Esophagus muscularis mucosa (tissue), 4 donors: ENCODE results near the gene ARL15. TPM values are rescaled to one million over a fixed set of nuclear protein-coding genes. Genes with fewer than 3 reads are reported as not detected.

ENCODE experiments used
- DNase-seq: peaks from one replicate; pipeline ENCODE4 v3.0.0-alpha.2; 2017; ENCODE audit errors: extremely low spot score
- H3K27ac ChIP-seq, 4 donors: fragments of 200-600 bp; sonication (generic); replicated peaks in 1 of 4; 1 replicate in 3 of 4; 2 replicates in 1 of 4; pipeline ENCODE4 v1.5.1; 2016 to 2019; ENCODE audit warnings: mild to moderate bottlenecking in 1 of 4
- H3K27me3 ChIP-seq, 4 donors: fragments of 200-600 bp; sonication (generic); one replicate each; pipeline versions ENCODE4 v1.5.1 to v1.6.0; 2016 to 2019
- H3K36me3 ChIP-seq, 4 donors: fragments of 200-600 bp; sonication (generic); one replicate each; pipeline ENCODE4 v1.5.1; 2016 to 2019
- H3K4me1 ChIP-seq, 4 donors: fragments of 200-600 bp; sonication (generic); one replicate each; pipeline ENCODE4 v1.5.1; 2016 to 2019
- H3K4me3 ChIP-seq, 4 donors: fragments of 200-600 bp; sonication (generic); 1 replicate in 2 of 4; 2 replicates in 2 of 4; pipeline ENCODE4 v1.5.1; 2016 to 2019; ENCODE audit warnings: mild to moderate bottlenecking in 4 of 4, moderate library complexity in 1 of 4
- H3K9me3 ChIP-seq, 4 donors: fragments of 200-600 bp; sonication (generic); 1 replicate in 3 of 4; 2 replicates in 1 of 4; pipeline ENCODE4 v1.5.1; 2016 to 2019
- EP300 ChIP-seq: sonication (generic); formaldehyde crosslinking; IDR thresholded peaks from one replicate; pipeline ENCODE4 v1.6.1; 2017; ENCODE audit warnings: antibody characterized with exemption
- POLR2A ChIP-seq: fragments of 450-650 bp; IDR thresholded peaks from one replicate; pipeline ENCODE4 v1.6.1; 2017; ENCODE audit warnings: antibody characterized with exemption, moderate library complexity, mild to moderate bottlenecking, low read depth
- POLR2AphosphoS5 ChIP-seq, 2 donors: sonication (generic); formaldehyde crosslinking; IDR thresholded peaks; one replicate each; pipeline ENCODE4 v1.6.1; 2017; ENCODE audit warnings: antibody characterized with exemption in 2 of 2
- WGBS: methylation state at CpG from one replicate; pipeline ENCODE4 v1.1.5; 2018; 5-methylcytosine and 5-hydroxymethylcytosine counted together
- intact Hi-C: fragments of 100-400 bp; cut with DNase I; formaldehyde crosslinking; loops from one replicate; pipeline ENCODE4 v1.15.1; 2023
- total RNA-seq, 4 donors: library from RNA; depleted of rRNA; stranded (reverse); fragments of >200 nt; gene quantifications; one replicate each; pipeline versions ENCODE4 v1.1.0 to v1.2.1, GENCODE V29; 2016
- TF ChIP-seq, protein P1 (sequence below), 3 experiments: fragments of 200-600 bp in 2 of 3; fragments of 450-650 bp in 1 of 3; sonication (generic) in 2 of 3; IDR thresholded peaks; one replicate each; pipeline ENCODE4 v1.5.1; 2017 to 2019; ENCODE audit warnings: antibody characterized with exemption in 3 of 3, mild to moderate bottlenecking in 2 of 3, moderate library complexity in 1 of 3

The ARL15 gene
- total RNA-seq, 4 donors from 2014 or later, result 11.6 to 21.6 (median 16.5) TPM

DNA sequence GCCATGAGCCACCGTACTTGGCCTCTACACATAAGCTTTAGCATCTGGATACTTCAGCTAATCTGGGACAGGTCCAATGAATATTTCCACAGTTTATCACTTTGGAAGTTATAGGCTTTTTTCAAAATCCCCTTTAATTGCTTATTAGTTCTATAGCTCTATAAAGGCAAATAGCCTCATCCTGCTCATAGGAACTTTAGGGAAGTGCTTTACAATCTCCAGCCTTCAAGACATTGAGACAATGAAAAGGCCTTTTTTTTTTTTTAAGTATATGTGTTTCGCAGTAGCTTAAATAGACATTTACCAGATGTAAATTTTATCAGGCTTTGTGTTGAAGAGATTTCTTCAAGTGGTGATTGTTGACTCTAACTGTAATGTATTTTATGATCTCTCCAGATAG lies 224.2 kb downstream of the ARL15 start:
- intact Hi-C loops, result no loop called here
- H3K27me3 ChIP-seq, result no peaks in the 10 kb centered on the region
- H3K9me3 ChIP-seq, result no peaks in the 10 kb centered on the region
- peaks cover 0 to 10% (median 3%) of the 10 kb centered on the region in 4 donors for H3K4me1 ChIP-seq
- no peak overlapping the region for H3K27ac ChIP-seq
- no peak for TF ChIP-seq POLR2AphosphoS5 (IDR thresholded peaks at IDR 0.05)
- TF ChIP-seq EP300, result no peak
- no peak for TF ChIP-seq POLR2A
- TF ChIP-seq, protein P1, sequence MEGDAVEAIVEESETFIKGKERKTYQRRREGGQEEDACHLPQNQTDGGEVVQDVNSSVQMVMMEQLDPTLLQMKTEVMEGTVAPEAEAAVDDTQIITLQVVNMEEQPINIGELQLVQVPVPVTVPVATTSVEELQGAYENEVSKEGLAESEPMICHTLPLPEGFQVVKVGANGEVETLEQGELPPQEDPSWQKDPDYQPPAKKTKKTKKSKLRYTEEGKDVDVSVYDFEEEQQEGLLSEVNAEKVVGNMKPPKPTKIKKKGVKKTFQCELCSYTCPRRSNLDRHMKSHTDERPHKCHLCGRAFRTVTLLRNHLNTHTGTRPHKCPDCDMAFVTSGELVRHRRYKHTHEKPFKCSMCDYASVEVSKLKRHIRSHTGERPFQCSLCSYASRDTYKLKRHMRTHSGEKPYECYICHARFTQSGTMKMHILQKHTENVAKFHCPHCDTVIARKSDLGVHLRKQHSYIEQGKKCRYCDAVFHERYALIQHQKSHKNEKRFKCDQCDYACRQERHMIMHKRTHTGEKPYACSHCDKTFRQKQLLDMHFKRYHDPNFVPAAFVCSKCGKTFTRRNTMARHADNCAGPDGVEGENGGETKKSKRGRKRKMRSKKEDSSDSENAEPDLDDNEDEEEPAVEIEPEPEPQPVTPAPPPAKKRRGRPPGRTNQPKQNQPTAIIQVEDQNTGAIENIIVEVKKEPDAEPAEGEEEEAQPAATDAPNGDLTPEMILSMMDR (IDR thresholded peaks at IDR 0.05), result no peak
- no peak for DNase-seq
- no peak overlapping the region for H3K4me3 ChIP-seq
- no peaks in the 10 kb centered on the region for H3K36me3 ChIP-seq
- WGBS, result 87% methylated on average over 2 of the region's 2 CpGs

DNA sequence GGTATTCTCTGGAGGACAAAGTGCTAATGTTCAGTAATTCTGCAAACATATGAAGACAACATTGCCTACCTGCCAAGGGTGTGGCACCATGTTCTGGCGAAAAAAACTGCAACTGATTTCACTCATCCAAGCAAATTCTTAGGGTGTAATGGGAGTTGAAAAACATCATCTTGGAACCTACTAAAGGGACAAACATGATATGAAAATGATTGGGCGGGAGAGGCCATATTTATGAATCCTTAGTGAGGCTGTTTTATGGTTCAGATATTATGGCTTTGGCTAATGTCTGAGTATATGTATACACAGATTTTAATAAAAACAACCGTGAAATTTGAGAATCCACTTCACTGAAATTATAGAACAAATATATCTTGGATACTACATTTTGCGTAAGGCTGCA lies 225.7 kb downstream of the ARL15 start:
- TF ChIP-seq POLR2A, result no peak
- TF ChIP-seq EP300, result no peak
- TF ChIP-seq, protein P1 (IDR thresholded peaks at IDR 0.05), result no peak
- no peak for TF ChIP-seq POLR2AphosphoS5 (IDR thresholded peaks at IDR 0.05)
- Histone ChIP-seq H3K4me3 (no peak overlapping the region), H3K4me1 (peaks cover 0 to 10% (median 3%) of the 10 kb centered on the region in 4 donors), H3K36me3 (no peaks in the 10 kb centered on the region), H3K9me3 (no peaks in the 10 kb centered on the region), H3K27me3 (no peaks in the 10 kb centered on the region), H3K27ac (no peak overlapping the region)
- intact Hi-C loops, result no loop called here
- no peak for DNase-seq
- 96% methylated on average over 4 of the region's 4 CpGs for WGBS

DNA sequence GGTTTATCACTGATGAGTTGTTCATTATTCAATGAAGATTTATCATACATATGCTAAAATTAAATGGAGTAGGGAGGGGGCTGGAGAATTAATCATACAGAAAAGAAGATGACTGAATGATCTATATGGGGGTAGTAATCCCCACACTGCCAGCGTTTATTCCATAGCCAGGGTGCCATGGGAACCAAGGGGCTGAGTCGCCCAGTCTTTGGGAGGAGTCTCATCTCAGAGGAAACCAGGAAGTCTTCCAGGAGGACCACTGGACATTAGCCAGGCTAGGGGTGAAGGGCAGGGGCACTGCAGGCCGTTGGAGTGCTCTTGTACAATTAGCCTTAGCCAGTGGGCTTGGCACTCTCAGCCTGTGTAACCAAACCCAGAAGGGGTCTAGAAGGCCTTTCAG lies 226.5 kb downstream of the ARL15 start:
- TF ChIP-seq POLR2AphosphoS5 (IDR thresholded peaks at IDR 0.05), result no peak
- Histone ChIP-seq H3K9me3 (no peaks in the 10 kb centered on the region), H3K27me3 (no peaks in the 10 kb centered on the region), H3K27ac (no peak overlapping the region), H3K36me3 (no peaks in the 10 kb centered on the region), H3K4me1 (peaks cover 0 to 10% (median 3%) of the 10 kb centered on the region in 4 donors), H3K4me3 (no peak overlapping the region)
- DNase-seq, result no peak
- 71% methylated on average over 3 of the region's 3 CpGs for WGBS
- intact Hi-C loops, result no loop called here

DNA sequence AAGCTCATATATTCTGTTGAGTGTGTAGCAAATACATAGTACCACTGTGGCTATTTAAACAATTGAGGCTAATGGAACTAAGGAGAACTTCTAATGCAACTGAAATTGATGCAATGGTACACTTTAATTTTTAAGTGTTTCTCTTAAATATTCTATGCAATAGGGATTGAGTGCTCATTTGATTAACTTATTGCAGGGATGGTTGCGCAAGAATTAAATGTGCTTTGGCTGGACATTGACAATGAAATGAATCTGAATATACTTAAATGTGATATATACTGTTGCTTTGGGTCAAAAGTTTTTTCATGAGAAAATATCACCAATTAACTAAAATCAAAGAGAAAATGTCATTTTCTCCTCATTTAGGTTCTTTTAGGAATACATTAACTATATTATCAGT lies 227.1 kb downstream of the ARL15 start:
- WGBS, result 100% methylated on average over 1 of the region's 1 CpG
- Histone ChIP-seq H3K4me1 (peaks cover 0 to 10% (median 3%) of the 10 kb centered on the region in 4 donors), H3K9me3 (no peaks in the 10 kb centered on the region)

DNA sequence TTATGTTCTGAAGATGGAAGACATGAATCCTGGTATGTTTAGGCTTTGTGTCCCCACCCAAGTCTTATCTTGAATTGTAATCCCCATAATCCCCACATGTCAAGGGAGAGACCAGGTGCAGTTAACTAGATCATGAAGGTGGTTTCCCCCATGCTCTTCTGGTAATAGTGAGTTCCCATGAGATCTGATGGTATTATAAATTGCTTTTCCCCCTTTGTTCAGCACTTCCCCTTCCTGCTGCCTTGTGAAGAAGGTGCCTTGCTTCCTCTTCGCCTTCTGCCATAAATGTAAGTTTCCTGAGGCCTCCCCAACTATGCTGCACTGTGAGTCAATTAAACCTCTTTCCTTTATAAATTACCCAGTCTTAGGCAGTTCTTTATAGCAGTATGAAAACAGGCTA lies 229.0 kb downstream of the ARL15 start:
- DNase-seq, result no peak
- intact Hi-C loops, result no loop called here
- H3K27me3 ChIP-seq, result no peaks in the 10 kb centered on the region
- no peaks in the 10 kb centered on the region for H3K4me1 ChIP-seq
- H3K36me3 ChIP-seq, result no peaks in the 10 kb centered on the region
- H3K4me3 ChIP-seq, result no peak overlapping the region
- WGBS, result 92% methylated on average over 1 of the region's 1 CpG
- no peaks in the 10 kb centered on the region for H3K9me3 ChIP-seq
- no peak overlapping the region for H3K27ac ChIP-seq
- TF ChIP-seq POLR2AphosphoS5 (IDR thresholded peaks at IDR 0.05), result no peak
- TF ChIP-seq EP300, result no peak
- TF ChIP-seq POLR2A, result no peak
- TF ChIP-seq, protein P1 (IDR thresholded peaks at IDR 0.05), result no peak

More for the DNA sequence above, 227.1 kb downstream of the ARL15 start:
- H3K36me3 ChIP-seq, result no peaks in the 10 kb centered on the region
- TF ChIP-seq EP300 (no peak), POLR2AphosphoS5 (IDR thresholded peaks at IDR 0.05) (no peak), POLR2A (no peak)
- TF ChIP-seq, protein P1 (IDR thresholded peaks at IDR 0.05), result no peak
- H3K4me3 ChIP-seq, result no peak overlapping the region
- no peak overlapping the region for H3K27ac ChIP-seq
- intact Hi-C loops, result no loop called here
- no peaks in the 10 kb centered on the region for H3K27me3 ChIP-seq
- no peak for DNase-seq
